Measurements from ENCODE around the gene STIP1. TPM values are rescaled to one million over a fixed set of nuclear protein-coding genes. Genes with fewer than 3 reads are reported as not detected.

Gene STIP1
- total RNA-seq, 1 donor from 2014 or later: 206 TPM

- no peak for TF ChIP-seq CTCF (conservative IDR thresholded peaks at IDR 0.05)
- H3K9me3 Mint-ChIP-seq: no peaks in the 10 kb centered on the region
- H3K27me3 Mint-ChIP-seq: no peaks in the 10 kb centered on the region
- H3K4me1 Mint-ChIP-seq (ENCODE audit: unreplicated experiment): peaks cover 9% of the 10 kb centered on the region
- no peak overlapping the region for H3K27ac Mint-ChIP-seq
- peaks cover 12% of the 10 kb centered on the region for H3K36me3 Mint-ChIP-seq
- no peak overlapping the region for H3K4me3 Mint-ChIP-seq
- DNase-seq (ENCODE audit: extremely low spot score, unreplicated experiment): no peak
Observed at GRCh38 chr11:64208796-64209562, 23.0 kb downstream of the STIP1 start.

GRCh38 chr11:64209563-64209843, 23.5 kb downstream of the STIP1 start:
- peaks cover 7% of the 10 kb centered on the region for H3K36me3 Mint-ChIP-seq
- no peak for DNase-seq (ENCODE audit: extremely low spot score, unreplicated experiment)
- peaks cover 3% of the 10 kb centered on the region for H3K4me1 Mint-ChIP-seq (ENCODE audit: unreplicated experiment)
- H3K27ac Mint-ChIP-seq: no peak overlapping the region
- no peaks in the 10 kb centered on the region for H3K27me3 Mint-ChIP-seq
- no peak overlapping the region for H3K4me3 Mint-ChIP-seq
- TF ChIP-seq CTCF (conservative IDR thresholded peaks at IDR 0.05): no peak
- H3K9me3 Mint-ChIP-seq: no peaks in the 10 kb centered on the region

GRCh38 chr11:64210301-64211020, 24.5 kb downstream of the STIP1 start:
- no peaks in the 10 kb centered on the region for H3K4me1 Mint-ChIP-seq (ENCODE audit: unreplicated experiment)
- no peaks in the 10 kb centered on the region for H3K9me3 Mint-ChIP-seq
- peaks cover 8% of the 10 kb centered on the region for H3K36me3 Mint-ChIP-seq
- H3K27ac Mint-ChIP-seq: no peak overlapping the region
- no peak for DNase-seq (ENCODE audit: extremely low spot score, unreplicated experiment)
- H3K27me3 Mint-ChIP-seq: no peaks in the 10 kb centered on the region
- no peak for TF ChIP-seq CTCF (conservative IDR thresholded peaks at IDR 0.05)
- H3K4me3 Mint-ChIP-seq: no peak overlapping the region

GRCh38 chr11:64211181-64211872, 25.4 kb downstream of the STIP1 start:
- H3K4me3 Mint-ChIP-seq: no peak overlapping the region
- no peak for TF ChIP-seq CTCF (conservative IDR thresholded peaks at IDR 0.05)
- H3K36me3 Mint-ChIP-seq: peaks cover 8% of the 10 kb centered on the region
- H3K27me3 Mint-ChIP-seq: no peaks in the 10 kb centered on the region
- H3K9me3 Mint-ChIP-seq: no peaks in the 10 kb centered on the region
- H3K4me1 Mint-ChIP-seq (ENCODE audit: unreplicated experiment): no peaks in the 10 kb centered on the region
- H3K27ac Mint-ChIP-seq: no peak overlapping the region
- DNase-seq (ENCODE audit: extremely low spot score, unreplicated experiment): no peak

GRCh38 chr11:64216879-64217278, 30.9 kb downstream of the STIP1 start:
- Mint-ChIP-seq H3K27me3 (no peaks in the 10 kb centered on the region), H3K9me3 (no peaks in the 10 kb centered on the region), H3K4me1 (ENCODE audit: unreplicated experiment) (no peaks in the 10 kb centered on the region), H3K4me3 (no peak overlapping the region), H3K36me3 (peaks cover 8% of the 10 kb centered on the region), H3K27ac (no peak overlapping the region)
- TF ChIP-seq CTCF (conservative IDR thresholded peaks at IDR 0.05): no peak
- no peak for DNase-seq (ENCODE audit: extremely low spot score, unreplicated experiment)

Measured in type B pancreatic cell (in vitro differentiated cells).